ENCODE data around the gene C22orf23.

GRCh38 chr22:37985050-37985585 is 31.7 kb upstream of the C22orf23 start:
- TF ChIP-seq CTCF (conservative IDR thresholded peaks at IDR 0.05) (no peak), ZFX (IDR thresholded peaks at IDR 0.05) (no peak)
